ENCODE results near the gene SMARCC1.

- no peak for TF ChIP-seq CTCF (IDR thresholded peaks at IDR 0.05)
- TF ChIP-seq POLR2A (IDR thresholded peaks at IDR 0.05): no peak
Observed at GRCh38 chr3:47603332-47603731, 178.4 kb downstream of the SMARCC1 start.

Measured in esophagus squamous epithelium (tissue), 4 donors.